Measurements from ENCODE around the gene ACOT8.
"Not testable (repeated sequence)": the region's sequence is repeated elsewhere in the genome, so short reads cannot be mapped to it uniquely, and the experiment has no call there.

The ACOT8 gene

GRCh38 chr20:45826381-45827019 is 30.7 kb downstream of the ACOT8 start:
- DNase-seq = no peak

DNA sequence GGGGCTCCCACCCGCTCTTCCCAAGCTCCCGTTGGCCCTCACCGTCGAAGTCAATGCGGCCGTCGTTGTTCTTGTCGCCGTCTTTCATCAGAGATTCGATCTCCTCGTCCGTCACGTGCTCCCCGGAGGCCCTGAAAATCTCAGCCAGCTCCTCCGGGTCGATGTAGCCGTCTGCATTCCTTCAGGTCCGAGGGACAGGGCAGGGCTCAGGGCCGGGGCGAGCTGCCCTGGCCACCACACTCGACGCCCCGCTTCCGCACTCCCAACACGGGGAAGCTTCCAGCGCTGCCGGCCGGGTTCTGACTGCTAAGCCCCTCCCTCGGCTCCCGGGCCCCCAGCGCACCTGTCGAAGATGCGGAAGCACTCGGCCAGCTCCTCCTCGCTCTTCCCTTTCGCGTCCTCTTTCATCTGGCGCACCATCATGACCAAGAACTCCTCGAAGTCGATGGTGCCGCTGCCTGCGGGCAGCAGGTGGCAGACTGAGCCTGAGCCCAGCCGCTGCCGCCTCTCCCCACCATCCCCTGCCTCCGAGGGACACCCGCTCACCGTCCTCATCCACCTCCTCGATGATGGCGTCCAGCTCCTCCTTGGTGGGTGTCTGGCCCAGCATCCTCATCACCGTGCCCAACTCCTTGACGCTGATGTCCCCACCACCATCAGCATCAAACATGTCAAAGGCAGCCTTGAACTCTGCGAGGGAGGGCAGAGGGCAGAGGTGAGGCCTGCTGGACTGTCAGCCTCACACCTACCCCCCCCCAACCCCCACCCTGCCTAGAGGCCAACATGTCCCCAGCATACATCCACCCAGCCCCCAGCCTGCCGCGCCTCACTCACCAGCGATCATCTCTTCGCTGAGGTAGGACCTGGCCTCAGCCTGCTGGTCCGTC is 33.0 kb downstream of the ACOT8 start:
- DNase-seq = peak; percentile 57

DNA sequence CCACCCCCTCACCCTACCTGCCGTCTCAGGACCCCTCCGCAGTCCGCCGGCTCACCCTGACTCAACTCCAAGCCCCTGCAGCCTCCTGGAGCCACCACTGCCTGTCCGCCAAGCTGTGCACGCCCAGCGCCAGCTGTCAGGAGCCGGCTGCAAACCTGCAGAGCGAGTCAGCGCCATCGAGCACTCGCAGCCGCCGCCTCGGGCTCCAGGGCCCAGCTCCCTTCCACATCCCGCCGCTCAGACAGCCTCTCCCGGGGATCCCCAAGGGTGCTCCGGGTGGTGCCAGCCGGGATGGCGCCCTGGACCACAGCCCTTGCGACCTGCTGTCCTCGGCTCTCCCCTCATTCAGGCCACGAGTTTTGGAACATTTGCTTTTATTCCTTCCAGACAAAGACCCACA is 34.3 kb downstream of the ACOT8 start:
- DNase-seq = no peak

DNA sequence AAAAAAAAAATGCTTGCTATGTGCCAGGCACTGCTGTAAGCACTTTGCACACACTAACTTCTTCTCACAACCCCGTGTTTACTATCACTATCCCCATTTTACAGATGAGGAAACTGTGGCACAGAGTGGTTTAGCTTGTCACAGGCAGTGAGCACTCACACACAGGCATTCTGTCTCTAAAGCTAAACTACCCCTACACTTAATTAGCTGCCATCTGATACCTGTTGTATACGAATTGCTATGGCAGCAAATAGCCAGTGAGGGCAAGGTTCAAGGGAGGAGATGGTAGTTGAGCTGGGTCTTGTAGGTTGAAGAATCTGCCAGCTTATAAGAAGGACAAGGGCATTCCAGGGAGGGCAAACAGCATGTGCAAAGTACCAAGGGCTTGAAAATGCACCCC is 35.2 kb downstream of the ACOT8 start:
- DNase-seq = no peak

DNA sequence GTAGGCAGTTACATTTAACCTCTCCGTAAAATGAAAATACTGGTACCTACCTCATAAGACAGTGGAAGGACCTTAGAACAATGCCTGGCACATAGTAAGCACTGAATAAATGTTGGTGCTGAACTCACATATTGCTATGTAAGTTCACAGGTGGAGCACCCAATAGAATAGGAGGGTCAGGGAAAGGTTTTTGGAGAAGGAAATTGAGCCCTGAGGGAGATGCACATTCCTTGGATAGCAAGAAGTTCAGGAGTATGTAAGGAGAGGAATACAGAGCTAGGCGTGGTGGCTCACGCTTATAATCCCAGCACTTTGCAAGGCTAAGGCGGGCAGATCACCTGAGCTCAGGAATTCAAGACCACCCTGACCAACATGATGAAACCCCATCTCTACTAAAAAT is 37.7 kb downstream of the ACOT8 start:
- no peak for DNase-seq

- DNase-seq = no peak
Observed at GRCh38 chr20:45818239-45818638, 39.0 kb downstream of the ACOT8 start.

DNA sequence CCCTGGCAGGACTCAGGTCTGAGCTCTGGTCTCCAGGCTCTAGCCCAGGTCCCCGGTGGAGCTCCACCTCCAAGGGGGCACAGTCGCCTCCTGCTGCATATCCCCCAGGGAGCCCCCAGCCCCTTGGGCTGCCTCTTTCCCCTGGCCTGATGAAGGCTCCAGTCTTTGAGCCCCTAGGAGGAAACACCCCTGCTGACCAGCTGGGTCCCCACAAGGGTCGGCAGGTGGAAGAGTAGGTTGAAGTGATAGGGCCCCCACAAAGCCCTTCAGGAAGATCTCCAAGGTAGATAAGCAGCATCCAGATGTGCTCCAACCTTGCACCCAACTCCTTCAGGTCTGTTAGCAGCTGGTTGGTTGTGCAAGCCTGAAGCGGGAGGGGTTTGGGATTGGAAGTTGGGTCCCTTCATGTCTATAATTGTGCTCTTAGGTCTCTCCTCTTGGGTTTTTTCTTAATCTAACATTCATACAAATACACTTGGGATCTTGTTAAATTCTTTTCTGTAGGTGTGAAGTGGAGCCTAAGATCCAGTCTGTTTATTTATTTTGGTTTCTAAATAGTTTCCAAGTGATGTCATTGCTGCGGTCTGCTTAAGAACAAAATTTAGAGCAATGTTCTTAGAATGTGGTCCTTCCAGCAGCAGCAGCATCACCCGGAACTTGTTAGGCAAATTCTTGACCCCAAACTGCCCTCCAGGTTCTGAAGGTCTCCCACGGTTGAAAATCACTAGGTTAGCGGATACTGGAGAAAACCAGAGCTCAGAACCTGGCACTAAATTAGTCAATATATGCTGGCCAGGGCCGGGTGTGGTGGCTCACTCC is 39.6 kb downstream of the ACOT8 start:
- no peak for DNase-seq

GRCh38 chr20:45816951-45817350 is 40.2 kb downstream of the ACOT8 start:
- no peak for DNase-seq

DNA sequence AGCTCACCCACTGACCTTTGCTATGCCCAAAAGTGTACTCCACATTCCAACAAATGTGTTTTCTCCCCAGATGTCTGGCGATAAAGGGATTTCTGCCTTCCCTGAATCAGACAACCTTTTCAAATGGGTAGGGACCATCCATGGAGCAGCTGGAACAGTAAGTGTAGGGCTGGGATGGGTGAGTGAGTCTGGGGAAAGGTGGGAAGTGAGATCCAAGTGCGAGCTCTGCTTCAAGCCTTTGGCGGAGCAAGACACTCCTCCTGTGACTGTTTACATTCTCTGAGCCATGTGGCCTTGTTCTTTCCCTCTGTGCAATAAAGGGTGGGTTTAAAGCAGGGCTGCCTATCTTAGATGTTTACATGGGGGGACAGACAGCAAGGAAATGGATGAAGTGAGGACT is 42.9 kb downstream of the ACOT8 start:
- no peak for DNase-seq

GRCh38 chr20:45813489-45813888 is 43.7 kb downstream of the ACOT8 start:
- no peak for DNase-seq

DNA sequence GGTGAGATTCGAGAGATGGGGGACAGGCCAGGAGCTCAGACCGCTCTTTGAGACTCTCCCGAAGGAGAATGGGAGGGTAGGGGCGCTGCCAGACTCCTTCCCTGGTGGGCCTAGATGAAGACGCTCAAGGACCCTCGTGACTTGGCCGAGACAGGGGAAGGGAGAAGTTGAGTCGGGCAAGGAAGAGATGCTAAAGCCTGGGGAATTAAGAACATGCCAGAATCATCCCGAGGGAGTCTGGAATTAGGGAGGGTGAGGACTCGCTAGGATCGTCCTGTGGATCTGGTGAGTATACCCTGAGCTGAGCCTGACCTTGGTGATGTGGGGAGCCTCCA is 44.2 kb downstream of the ACOT8 start:
- DNase-seq = no peak

DNA sequence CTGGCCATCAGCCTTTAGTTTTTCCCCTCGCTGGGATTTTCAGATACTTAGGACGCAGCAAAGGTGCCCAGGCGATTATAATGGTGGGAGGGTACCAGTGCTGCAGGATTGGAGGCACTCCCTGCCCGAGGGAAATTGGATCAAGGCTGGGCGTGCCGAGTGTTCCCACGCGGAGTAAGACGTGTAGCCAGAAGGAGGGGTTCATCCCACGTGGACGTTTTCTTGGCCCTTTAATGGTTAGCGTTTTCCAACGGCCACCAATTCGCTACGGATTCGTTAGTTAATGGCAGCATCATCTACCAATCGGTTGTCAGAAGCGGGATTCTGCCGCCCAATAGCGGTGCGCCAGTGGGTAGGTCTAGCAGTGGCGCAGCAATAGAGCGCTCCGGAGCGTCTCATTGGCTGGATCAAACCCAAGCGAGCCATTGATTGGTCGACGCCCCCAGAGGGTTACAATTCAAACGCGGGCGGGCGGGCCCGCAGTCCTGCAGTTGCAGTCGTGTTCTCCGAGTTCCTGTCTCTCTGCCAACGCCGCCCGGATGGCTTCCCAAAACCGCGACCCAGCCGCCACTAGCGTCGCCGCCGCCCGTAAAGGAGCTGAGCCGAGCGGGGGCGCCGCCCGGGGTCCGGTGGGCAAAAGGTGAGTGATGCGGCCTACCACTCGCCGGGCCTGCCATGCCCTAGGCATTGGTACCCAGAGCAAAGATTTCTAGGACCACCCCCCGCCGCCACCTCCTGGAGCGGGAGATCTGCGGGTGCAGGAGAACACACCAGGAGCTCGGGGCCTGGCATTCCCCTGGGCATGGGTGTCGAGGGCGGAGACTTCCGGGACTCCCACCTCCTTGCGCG is 44.8 kb downstream of the ACOT8 start, which contains the start of gene UBE2C:
Gene UBE2C (plus strand): TSS at position 488 of the 849 bp plus-strand sequence. CDS start 52 bp downstream, at position 540.
- peak; percentile 98 for DNase-seq

- DNase-seq = no peak
Observed at GRCh38 chr20:45810191-45810970, 46.8 kb downstream of the ACOT8 start.

DNA sequence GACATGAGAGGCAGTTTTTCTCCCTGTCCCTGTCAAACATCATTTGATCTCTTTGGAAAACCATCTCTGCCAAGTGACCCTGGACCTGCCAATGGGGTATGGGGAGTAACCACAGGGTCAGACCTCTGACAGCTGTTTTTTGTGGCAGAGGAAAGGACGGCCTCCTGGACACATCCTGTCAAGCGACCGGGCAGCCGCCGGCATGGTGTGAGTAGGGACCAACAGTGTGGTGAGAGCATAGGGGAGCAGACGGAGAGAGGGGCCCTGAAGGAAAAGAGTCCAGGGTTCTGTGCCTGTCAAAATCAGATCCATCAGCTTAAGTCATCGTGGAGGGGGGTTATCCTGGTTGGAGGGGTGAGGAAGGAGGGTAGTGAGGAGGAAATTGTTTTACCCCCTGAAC is 55.3 kb downstream of the ACOT8 start:
- DNase-seq = no peak

DNA sequence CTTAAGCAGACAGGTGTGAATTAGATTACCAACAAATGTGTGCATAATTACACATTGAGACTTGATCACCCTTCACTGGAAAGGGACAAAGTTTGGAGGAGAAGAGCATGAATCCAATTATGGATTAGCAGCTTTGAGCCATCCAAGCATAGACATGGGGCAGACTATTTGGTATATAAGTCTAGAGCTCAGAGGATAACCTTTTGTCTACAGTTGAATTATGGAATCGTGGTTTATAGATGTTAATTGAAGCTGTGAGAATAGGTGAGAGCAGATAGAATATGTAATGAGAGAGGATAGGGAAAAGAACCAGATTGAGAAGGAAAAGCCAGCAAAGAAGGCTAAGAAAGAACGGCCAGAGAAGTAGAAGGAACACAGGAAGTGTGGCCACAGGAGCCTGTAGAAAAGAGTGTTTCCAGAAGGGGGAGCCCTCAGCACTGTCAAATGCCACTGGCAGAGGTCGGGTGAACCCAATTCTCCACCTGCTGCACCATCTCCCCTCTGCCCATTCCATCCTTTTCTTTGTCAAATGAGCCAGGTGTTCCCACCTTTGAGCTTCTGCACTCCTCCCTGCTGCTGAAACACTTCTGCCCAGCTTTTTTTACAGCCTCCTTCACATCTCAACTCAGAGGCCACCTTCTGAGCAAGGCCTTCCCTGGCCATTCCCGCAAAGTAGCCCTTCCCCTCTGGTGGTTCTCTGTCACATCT is 58.1 kb downstream of the ACOT8 start:
- peak; percentile 55 for DNase-seq

- not testable (repeated sequence) for DNase-seq
Observed at GRCh38 chr20:45797955-45798354, 59.2 kb downstream of the ACOT8 start.

GRCh38 chr20:45797510-45797909 is 59.7 kb downstream of the ACOT8 start:
- not testable (repeated sequence) for DNase-seq

- DNase-seq = no peak
Observed at GRCh38 chr20:45796337-45797065, 60.7 kb downstream of the ACOT8 start.

DNA sequence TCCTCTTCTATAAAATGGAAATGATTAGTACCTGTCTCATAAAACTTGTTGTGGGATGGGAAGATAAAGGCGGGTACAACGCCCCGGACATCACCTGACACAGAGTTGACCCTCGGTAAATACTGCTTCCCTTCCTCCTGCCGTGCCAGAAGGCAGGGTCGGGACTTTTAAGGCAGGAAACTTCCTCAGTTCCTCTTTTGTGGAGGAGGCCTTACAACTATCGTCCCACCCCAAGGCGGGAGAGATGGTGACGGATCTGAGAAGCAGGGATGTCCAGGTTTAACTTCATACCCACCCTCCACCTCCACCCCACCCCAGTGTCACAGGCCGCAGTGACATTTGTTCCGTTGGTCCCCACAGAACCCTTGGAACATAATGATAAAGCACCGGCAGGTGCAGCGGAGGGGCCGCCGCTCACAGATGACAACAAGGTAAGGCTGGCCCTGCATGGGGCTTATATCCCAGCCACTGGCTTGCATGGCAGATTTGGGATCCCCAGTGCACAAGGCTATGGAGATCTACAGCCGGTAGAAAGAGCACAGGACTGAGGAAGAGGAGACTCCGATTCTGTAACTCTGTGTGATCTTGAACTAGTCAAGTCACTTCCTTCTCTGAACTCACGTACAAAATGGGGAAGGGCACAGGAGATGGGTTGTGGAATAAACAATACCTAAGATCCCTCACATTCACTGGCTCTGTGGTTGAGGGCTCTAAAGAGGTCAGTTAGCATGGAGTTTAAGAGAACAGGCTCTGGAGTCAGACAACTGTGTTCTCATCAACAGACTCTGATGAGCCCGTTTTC is 64.7 kb downstream of the ACOT8 start:
- DNase-seq = no peak
